Neuronal stem cell (in vitro differentiated cells): Measurements from ENCODE around the gene PRR23E.

Source experiments
- DNase-seq: peaks from one replicate; pipeline ENCODE4 v3.0.0-alpha.2; 2013; ENCODE audit warnings: low spot score
- H2AFZ ChIP-seq: one replicate; pipeline ENCODE4 v1.6.1; 2013; ENCODE audit warnings: mild to moderate bottlenecking, low read length, inconsistent platforms
- H2AK5ac ChIP-seq: 2 replicates; pipeline ENCODE4 v1.6.1; 2013; ENCODE audit warnings: low read depth, mild to moderate bottlenecking, inconsistent platforms, low read length, moderate library complexity, mixed read lengths
- H2BK120ac ChIP-seq: 2 replicates; pipeline ENCODE4 v1.6.1; 2013; ENCODE audit warnings: low read depth, mild to moderate bottlenecking, inconsistent platforms, low read length, moderate library complexity, mixed read lengths
- H2BK12ac ChIP-seq: one replicate; pipeline ENCODE4 v1.6.1; 2013; ENCODE audit warnings: low read length, inconsistent platforms
- H2BK15ac ChIP-seq: 2 replicates; pipeline ENCODE4 v1.6.1; 2013; ENCODE audit warnings: mild to moderate bottlenecking, low read length, inconsistent platforms, mixed read lengths
- H2BK5ac ChIP-seq: one replicate; pipeline ENCODE4 v1.6.1; 2013; ENCODE audit warnings: inconsistent platforms, mild to moderate bottlenecking, low read length, moderate library complexity
- H3K14ac ChIP-seq: one replicate; pipeline ENCODE4 v1.6.1; 2013; ENCODE audit warnings: low read length, inconsistent platforms
- H3K18ac ChIP-seq: 2 replicates; pipeline ENCODE4 v1.6.1; 2013; ENCODE audit warnings: low read length, inconsistent platforms
- H3K23ac ChIP-seq: 2 replicates; pipeline ENCODE4 v1.6.1; 2013; ENCODE audit warnings: low read depth, mild to moderate bottlenecking, mixed read lengths, low read length, inconsistent platforms; ENCODE audit not compliant: poor library complexity
- H3K27ac ChIP-seq: replicated peaks from 3 replicates; pipeline ENCODE4 v1.5.1; 2013; ENCODE audit warnings: low read length, inconsistent platforms
- H3K27me3 ChIP-seq, 3 experiments: 2 replicates each; pipeline ENCODE4 v1.6.1; 2013; ENCODE audit warnings: low read length in 3 of 3, mild to moderate bottlenecking in 2 of 3, inconsistent platforms in 1 of 3, low read depth in 1 of 3, mixed read lengths in 1 of 3, moderate library complexity in 1 of 3; ENCODE audit not compliant: control insufficient read depth in 3 of 3, insufficient read depth in 3 of 3
- H3K36me3 ChIP-seq, 2 donors: replicated peaks in 1 of 2; 2 replicates each; pipeline ENCODE4 v1.6.1; 2013; ENCODE audit warnings: low read length in 2 of 2; ENCODE audit not compliant: control insufficient read depth in 2 of 2, insufficient read depth in 2 of 2
- H3K4ac ChIP-seq: 2 replicates; pipeline ENCODE4 v1.6.1; 2013; ENCODE audit warnings: inconsistent platforms, mild to moderate bottlenecking, low read length, moderate library complexity
- H3K4me1 ChIP-seq, 2 donors: 1 replicate in 1 of 2; 2 replicates in 1 of 2; pipeline ENCODE4 v1.6.1; 2013; ENCODE audit warnings: low read length in 2 of 2, low read depth in 1 of 2; ENCODE audit not compliant: control insufficient read depth in 2 of 2, insufficient read depth in 1 of 2
- H3K4me2 ChIP-seq: one replicate; pipeline ENCODE4 v1.6.1; 2013; ENCODE audit warnings: mild to moderate bottlenecking, low read length, inconsistent platforms; ENCODE audit not compliant: insufficient read depth, poor library complexity, severe bottlenecking
- H3K4me3 ChIP-seq, 2 donors: 2 replicates each; pipeline ENCODE4 v1.5.1; 2013; ENCODE audit warnings: low read length in 2 of 2, mild to moderate bottlenecking in 2 of 2, inconsistent platforms in 1 of 2, moderate library complexity in 1 of 2
- H3K79me1 ChIP-seq: one replicate; pipeline ENCODE4 v1.6.1; 2013; ENCODE audit warnings: low read depth, mild to moderate bottlenecking, inconsistent platforms, low read length, moderate library complexity
- H3K9ac ChIP-seq: one replicate; pipeline ENCODE4 v1.6.1; 2013; ENCODE audit warnings: mild to moderate bottlenecking, low read depth, low read length, inconsistent platforms; ENCODE audit not compliant: poor library complexity
- H3K9me3 ChIP-seq, 2 donors: replicated peaks in 1 of 2; 2 replicates each; pipeline versions ENCODE3 to v1.6.1; 2013; ENCODE audit warnings: low read length in 2 of 2, mild to moderate bottlenecking in 2 of 2, inconsistent platforms in 1 of 2, low read depth in 1 of 2, mixed read lengths in 1 of 2, moderate library complexity in 1 of 2; ENCODE audit not compliant: control insufficient read depth in 2 of 2, insufficient read depth in 1 of 2
- H4K8ac ChIP-seq: one replicate; pipeline ENCODE4 v1.6.1; 2013; ENCODE audit warnings: low read depth, mild to moderate bottlenecking, inconsistent platforms, low read length, moderate library complexity
- H4K91ac ChIP-seq: one replicate; pipeline ENCODE4 v1.6.1; 2013; ENCODE audit warnings: low read length, low read depth, mild to moderate bottlenecking, inconsistent platforms; ENCODE audit not compliant: poor library complexity
- WGBS, 2 donors: extraction: QIAGEN DNeasy Blood & Tissue Kit; methylation state at CpG; one replicate each; pipeline ENCODE4 v1.1.7; 2013; ENCODE audit warnings: missing lambda C conversion rate in 2 of 2, mixed read lengths in 1 of 2; ENCODE audit not compliant: insufficient read length in 2 of 2, insufficient replicate concordance in 1 of 2; ENCODE audit errors: extremely low coverage in 2 of 2; 5-methylcytosine and 5-hydroxymethylcytosine counted together

Gene PRR23E

DNA sequence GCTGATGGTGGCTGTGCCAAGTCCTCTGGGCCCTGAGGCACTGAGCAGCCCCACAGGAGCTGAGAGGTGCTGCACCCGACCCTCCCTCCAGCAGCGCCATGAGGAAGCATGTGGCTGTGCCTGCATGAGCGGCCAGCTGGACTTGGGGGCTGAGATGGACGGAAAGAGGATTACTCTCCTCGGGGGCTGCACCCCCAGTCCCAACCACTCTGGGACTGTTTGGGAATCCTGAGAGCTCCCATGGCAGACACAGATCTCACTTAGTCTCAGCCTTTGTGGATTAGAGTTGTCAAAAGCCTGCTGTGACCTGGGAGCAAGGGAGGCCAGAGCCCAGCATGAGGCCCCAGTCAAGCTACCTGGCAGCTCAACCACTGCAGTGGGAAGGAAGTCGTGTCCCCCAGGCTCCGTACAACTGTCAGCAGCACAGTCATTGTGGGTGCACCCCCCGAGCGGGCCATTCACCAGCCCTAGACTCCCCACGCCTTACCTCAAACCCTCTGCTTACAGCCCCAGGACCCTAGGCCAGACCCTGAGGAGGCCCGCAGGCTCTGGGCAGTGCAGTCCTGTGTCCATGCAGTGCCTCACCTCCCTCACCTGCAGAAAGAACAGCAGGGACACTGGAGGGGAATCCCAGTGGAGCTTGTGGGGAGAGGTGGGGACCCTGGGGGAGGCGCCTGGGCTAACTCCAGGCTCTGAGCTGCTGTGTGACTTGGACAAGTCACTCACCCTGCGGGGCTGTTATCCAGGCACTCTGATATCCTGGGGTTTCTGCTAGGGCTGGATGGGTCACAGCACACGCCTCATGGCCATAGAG lies 17.1 kb downstream of the PRR23E start:
- Histone ChIP-seq H3K36me3 (no peaks in the 10 kb centered on the region), H2AFZ (no peak overlapping the region), H3K9me3 (no peaks in the 10 kb centered on the region), H2AK5ac (peak overlapping the region; percentile 33), H3K23ac (no peak overlapping the region), H3K9ac (peak overlapping the region; percentile 44), H2BK15ac (no peak overlapping the region), H3K4ac (no peak overlapping the region), H3K18ac (peak overlapping the region; percentile 66), H2BK12ac (peak overlapping the region; percentile 91), H4K8ac (no peak overlapping the region), H4K91ac (no peak overlapping the region), H2BK5ac (no peak overlapping the region), H3K4me2 (no peak overlapping the region), H3K79me1 (no peaks in the 10 kb centered on the region), H2BK120ac (peak overlapping the region; percentile 3), H3K27ac (no peak overlapping the region), H3K4me3 (no peak overlapping the region), H3K27me3 (peaks cover 0 to 7% (median 0%) of the 10 kb centered on the region in 3 experiments), H3K4me1 (peaks cover 5 to 10% of the 10 kb centered on the region in 2 donors), H3K14ac (peak overlapping the region; percentile 39)
- no CpG with 5 or more reads among the region's 14 CpGs for WGBS, 2 donors
- DNase-seq = no peak

DNA sequence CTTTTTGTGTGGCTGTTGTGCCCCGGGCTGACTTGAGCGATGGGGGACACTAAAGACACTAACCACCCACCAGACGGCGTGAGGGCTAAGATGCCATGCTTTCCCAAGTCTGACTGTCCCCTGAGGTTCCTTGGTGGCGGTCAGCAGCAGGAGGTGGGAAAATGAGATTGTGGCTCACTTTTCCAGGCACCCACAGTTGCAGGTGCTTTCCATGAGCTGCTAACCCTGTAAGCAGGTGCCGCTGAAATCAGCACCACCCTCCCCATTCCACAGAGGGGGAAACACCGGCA lies 17.7 kb downstream of the PRR23E start:
- Histone ChIP-seq H4K91ac (no peak overlapping the region), H2AK5ac (peak overlapping the region; percentile 15), H4K8ac (no peak overlapping the region), H2BK5ac (no peak overlapping the region), H3K36me3 (no peaks in the 10 kb centered on the region), H2AFZ (no peak overlapping the region), H3K4me1 (peaks cover 5 to 10% of the 10 kb centered on the region in 2 donors), H3K4ac (no peak overlapping the region), H3K23ac (no peak overlapping the region), H3K14ac (no peak overlapping the region), H3K9ac (peak overlapping the region; percentile 7), H2BK12ac (peak overlapping the region; percentile 91), H3K27ac (no peak overlapping the region), H3K18ac (peak overlapping the region; percentile 42), H3K27me3 (peaks cover 0 to 7% (median 0%) of the 10 kb centered on the region in 3 experiments), H3K4me2 (no peak overlapping the region), H3K79me1 (no peaks in the 10 kb centered on the region), H3K9me3 (no peaks in the 10 kb centered on the region), H3K4me3 (no peak overlapping the region), H2BK120ac (no peak overlapping the region), H2BK15ac (no peak overlapping the region)
- DNase-seq = no peak
- no CpG with 5 or more reads among the region's 7 CpGs for WGBS, 2 donors

- Histone ChIP-seq H3K27me3 (peaks cover 0 to 7% (median 0%) of the 10 kb centered on the region in 3 experiments), H3K79me1 (no peaks in the 10 kb centered on the region), H3K36me3 (no peaks in the 10 kb centered on the region), H4K91ac (no peak overlapping the region), H2AK5ac (peak overlapping the region; percentile 73), H2BK12ac (no peak overlapping the region), H4K8ac (no peak overlapping the region), H3K4me3 (no peak overlapping the region), H3K4me2 (no peak overlapping the region), H3K14ac (no peak overlapping the region), H3K4ac (no peak overlapping the region), H3K9me3 (no peaks in the 10 kb centered on the region), H3K9ac (no peak overlapping the region), H3K4me1 (peaks cover 5 to 10% of the 10 kb centered on the region in 2 donors), H2BK5ac (no peak overlapping the region), H2BK15ac (no peak overlapping the region), H3K23ac (no peak overlapping the region), H3K18ac (peak overlapping the region; percentile 72), H3K27ac (no peak overlapping the region), H2AFZ (no peak overlapping the region), H2BK120ac (peak overlapping the region; percentile 11)
- DNase-seq = no peak
- no CpG with 5 or more reads among the region's 14 CpGs for WGBS, 2 donors
Measured at GRCh38 chr3:127211118-127212060, 18.5 kb downstream of the PRR23E start.

DNA sequence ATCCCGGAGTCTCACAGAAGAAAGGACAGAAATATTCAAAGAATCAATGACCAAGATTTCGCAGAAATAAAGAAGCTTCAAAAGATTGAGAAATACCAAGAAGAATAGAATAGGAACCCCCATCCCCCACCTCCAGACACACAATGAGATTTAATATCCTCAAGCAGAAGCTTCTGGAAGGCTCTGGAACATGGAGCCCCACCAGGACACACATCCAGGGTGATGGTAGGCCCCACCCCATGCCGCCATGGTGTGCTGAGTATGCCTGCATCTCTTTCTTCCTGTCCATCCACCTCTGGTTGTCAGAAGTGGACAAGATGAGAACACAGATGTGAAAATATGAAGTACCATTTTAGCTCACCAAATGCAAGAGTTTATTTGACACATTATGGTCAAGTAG lies 19.3 kb downstream of the PRR23E start:
- H3K18ac ChIP-seq = no peak overlapping the region
- no CpG with 5 or more reads among the region's 3 CpGs for whole genome bisulfite sequencing, 2 donors
- H3K14ac ChIP-seq = no peak overlapping the region
- no peaks in the 10 kb centered on the region for H3K9me3 ChIP-seq
- no peak overlapping the region for H3K9ac ChIP-seq
- no peak overlapping the region for H2BK12ac ChIP-seq
- no peak overlapping the region for H3K4ac ChIP-seq
- H3K27ac ChIP-seq = no peak overlapping the region
- DNase-seq = no peak
- no peak overlapping the region for H2BK120ac ChIP-seq
- H2AK5ac ChIP-seq = no peak overlapping the region
- H3K27me3 ChIP-seq = peaks cover 0 to 7% (median 0%) of the 10 kb centered on the region in 3 experiments
- H3K79me1 ChIP-seq = no peaks in the 10 kb centered on the region
- no peak overlapping the region for H3K23ac ChIP-seq
- no peak overlapping the region for H4K8ac ChIP-seq
- no peak overlapping the region for H2BK15ac ChIP-seq
- peaks cover 5 to 10% of the 10 kb centered on the region in 2 donors for H3K4me1 ChIP-seq
- no peak overlapping the region for H3K4me2 ChIP-seq
- H4K91ac ChIP-seq = no peak overlapping the region
- H3K36me3 ChIP-seq = no peaks in the 10 kb centered on the region
- H3K4me3 ChIP-seq = no peak overlapping the region
- no peak overlapping the region for H2BK5ac ChIP-seq
- H2AFZ ChIP-seq = no peak overlapping the region
